Nephron (organoid): ENCODE measurements around the gene GJE1.

Source experiments
- H3K27ac Mint-ChIP-seq, 3 experiments: 2 replicates each; pipeline ENCODE4 v1.8.0; 2020; ENCODE audit warnings: mixed read lengths in 3 of 3, mild to moderate bottlenecking in 2 of 3, moderate library complexity in 1 of 3
- H3K27me3 Mint-ChIP-seq: 2 replicates; pipeline ENCODE4 v1.8.0; 2021; ENCODE audit warnings: low read depth, mild to moderate bottlenecking, moderate library complexity, mixed read lengths
- H3K36me3 Mint-ChIP-seq: 2 replicates; pipeline ENCODE4 v1.8.0; 2020; ENCODE audit warnings: low read depth, mixed read lengths
- H3K4me1 Mint-ChIP-seq: 2 replicates; pipeline ENCODE4 v1.8.0; 2020; ENCODE audit warnings: mixed read lengths
- H3K4me3 Mint-ChIP-seq, 3 experiments: 2 replicates each; pipeline ENCODE4 v1.8.0; 2020; ENCODE audit warnings: mild to moderate bottlenecking in 3 of 3, mixed read lengths in 3 of 3, moderate library complexity in 2 of 3
- H3K9me3 Mint-ChIP-seq: 2 replicates; pipeline ENCODE4 v1.8.0; 2020; ENCODE audit warnings: mixed read lengths
- TF ChIP-seq, protein P1 (sequence below), 3 experiments: fragments of 200-600 bp; sonication (generic); IDR thresholded peaks; one replicate each; pipeline ENCODE4 v1.5.0; 2021; ENCODE audit warnings: antibody characterized with exemption in 3 of 3; ENCODE audit not compliant: unreplicated experiment in 3 of 3

The GJE1 gene

DNA sequence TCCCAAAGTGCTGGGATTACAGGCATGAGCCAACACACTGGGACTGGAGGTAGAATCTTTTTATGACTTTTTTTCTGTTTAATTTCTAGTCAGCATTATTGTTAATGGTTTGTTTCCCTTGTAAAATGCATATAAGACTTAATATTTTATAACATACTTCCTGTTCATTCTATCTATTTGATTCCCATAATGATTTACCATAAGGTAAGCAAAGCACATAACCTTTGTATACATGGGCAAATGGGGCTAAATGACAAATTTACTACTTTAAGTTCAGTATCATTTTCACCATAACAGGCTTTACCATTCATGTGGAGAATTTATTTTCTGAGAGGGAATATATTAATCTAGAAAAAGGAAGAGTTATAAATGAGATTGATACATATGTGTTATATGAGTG, 38.6 kb downstream of the GJE1 start:
- Mint-ChIP-seq H3K4me1 (no peaks in the 10 kb centered on the region), H3K27me3 (no peaks in the 10 kb centered on the region), H3K9me3 (no peaks in the 10 kb centered on the region), H3K36me3 (peaks cover 59% of the 10 kb centered on the region), H3K27ac (no peak overlapping the region), H3K4me3 (no peak overlapping the region)
- TF ChIP-seq, protein P1, sequence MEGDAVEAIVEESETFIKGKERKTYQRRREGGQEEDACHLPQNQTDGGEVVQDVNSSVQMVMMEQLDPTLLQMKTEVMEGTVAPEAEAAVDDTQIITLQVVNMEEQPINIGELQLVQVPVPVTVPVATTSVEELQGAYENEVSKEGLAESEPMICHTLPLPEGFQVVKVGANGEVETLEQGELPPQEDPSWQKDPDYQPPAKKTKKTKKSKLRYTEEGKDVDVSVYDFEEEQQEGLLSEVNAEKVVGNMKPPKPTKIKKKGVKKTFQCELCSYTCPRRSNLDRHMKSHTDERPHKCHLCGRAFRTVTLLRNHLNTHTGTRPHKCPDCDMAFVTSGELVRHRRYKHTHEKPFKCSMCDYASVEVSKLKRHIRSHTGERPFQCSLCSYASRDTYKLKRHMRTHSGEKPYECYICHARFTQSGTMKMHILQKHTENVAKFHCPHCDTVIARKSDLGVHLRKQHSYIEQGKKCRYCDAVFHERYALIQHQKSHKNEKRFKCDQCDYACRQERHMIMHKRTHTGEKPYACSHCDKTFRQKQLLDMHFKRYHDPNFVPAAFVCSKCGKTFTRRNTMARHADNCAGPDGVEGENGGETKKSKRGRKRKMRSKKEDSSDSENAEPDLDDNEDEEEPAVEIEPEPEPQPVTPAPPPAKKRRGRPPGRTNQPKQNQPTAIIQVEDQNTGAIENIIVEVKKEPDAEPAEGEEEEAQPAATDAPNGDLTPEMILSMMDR (IDR thresholded peaks at IDR 0.05; ENCODE audit: unreplicated experiment in 3 of 3), result no peak

DNA sequence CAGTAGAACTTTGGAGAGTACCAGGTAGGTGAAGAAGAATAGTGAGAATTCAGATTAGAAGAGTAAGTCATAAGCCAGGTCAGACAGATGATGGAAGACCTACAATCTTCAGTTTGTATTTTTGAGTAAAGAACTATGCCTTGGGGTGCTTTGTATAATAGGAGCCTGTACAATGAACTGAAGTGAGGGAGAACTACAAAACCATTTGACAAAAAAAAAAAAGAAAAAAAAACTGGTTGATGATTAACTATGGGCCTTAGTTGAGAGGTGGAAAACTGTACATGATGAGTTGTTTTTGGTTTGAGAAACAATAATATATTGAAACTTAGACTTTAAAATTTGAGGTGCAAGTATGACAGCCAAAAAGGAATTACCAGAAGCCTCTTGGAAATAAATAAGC, 40.0 kb downstream of the GJE1 start:
- no peaks in the 10 kb centered on the region for H3K27me3 Mint-ChIP-seq
- no peaks in the 10 kb centered on the region for H3K4me1 Mint-ChIP-seq
- no peak overlapping the region for H3K4me3 Mint-ChIP-seq
- H3K27ac Mint-ChIP-seq, result no peak overlapping the region
- H3K36me3 Mint-ChIP-seq, result peaks cover 66% of the 10 kb centered on the region
- peaks cover 5% of the 10 kb centered on the region for H3K9me3 Mint-ChIP-seq
- TF ChIP-seq, protein P1 (IDR thresholded peaks at IDR 0.05; ENCODE audit: unreplicated experiment in 3 of 3), result no peak

DNA sequence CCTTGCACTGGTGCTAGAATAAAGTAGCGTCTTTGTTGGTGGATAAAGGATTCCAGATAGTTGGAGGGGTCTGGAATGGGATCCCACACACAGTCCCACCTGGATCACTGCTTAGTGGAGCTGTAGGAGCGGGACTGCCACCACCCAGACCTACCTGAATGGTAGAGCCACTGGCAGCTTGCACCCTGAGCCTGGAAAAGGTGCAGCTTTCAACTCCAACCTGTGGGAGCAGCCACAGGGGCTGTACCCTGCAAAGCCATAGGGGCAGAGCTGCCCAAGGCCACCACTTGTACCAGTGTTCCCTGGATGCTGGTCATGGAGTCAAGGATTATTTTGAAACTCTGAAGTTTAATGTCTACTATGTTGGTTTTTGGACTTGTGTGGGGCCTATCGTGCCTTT, 41.3 kb downstream of the GJE1 start:
- H3K9me3 Mint-ChIP-seq, result peaks cover 11% of the 10 kb centered on the region
- TF ChIP-seq, protein P1 (IDR thresholded peaks at IDR 0.05; ENCODE audit: unreplicated experiment in 3 of 3), result no peak
- no peak overlapping the region for H3K27ac Mint-ChIP-seq
- H3K4me1 Mint-ChIP-seq, result no peaks in the 10 kb centered on the region
- H3K4me3 Mint-ChIP-seq, result no peak overlapping the region
- H3K36me3 Mint-ChIP-seq, result peaks cover 72% of the 10 kb centered on the region
- no peaks in the 10 kb centered on the region for H3K27me3 Mint-ChIP-seq

DNA sequence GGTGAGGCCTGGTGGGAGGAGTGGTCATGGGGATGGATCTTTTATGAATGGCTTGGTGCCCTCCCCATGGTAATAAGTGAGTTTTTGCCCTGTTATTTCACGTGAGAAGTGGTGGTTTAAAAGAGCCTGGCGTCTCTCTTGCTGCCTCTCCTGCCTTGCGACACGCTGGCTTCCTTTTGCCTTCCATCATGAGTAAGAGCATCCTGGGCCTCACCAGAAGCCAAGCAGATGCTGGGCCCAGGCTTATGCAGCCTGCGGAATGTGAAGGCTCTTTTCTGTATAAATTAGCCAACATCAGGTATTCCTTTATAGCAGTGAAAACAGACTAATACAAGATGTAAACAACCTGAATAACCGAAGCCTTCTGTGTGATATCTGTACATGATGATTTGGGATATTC, 42.0 kb downstream of the GJE1 start:
- Mint-ChIP-seq H3K4me3 (no peak overlapping the region), H3K36me3 (peaks cover 79% of the 10 kb centered on the region), H3K9me3 (peaks cover 11% of the 10 kb centered on the region), H3K27me3 (no peaks in the 10 kb centered on the region), H3K4me1 (no peaks in the 10 kb centered on the region), H3K27ac (no peak overlapping the region)
- TF ChIP-seq, protein P1 (IDR thresholded peaks at IDR 0.05; ENCODE audit: unreplicated experiment in 3 of 3), result no peak

DNA sequence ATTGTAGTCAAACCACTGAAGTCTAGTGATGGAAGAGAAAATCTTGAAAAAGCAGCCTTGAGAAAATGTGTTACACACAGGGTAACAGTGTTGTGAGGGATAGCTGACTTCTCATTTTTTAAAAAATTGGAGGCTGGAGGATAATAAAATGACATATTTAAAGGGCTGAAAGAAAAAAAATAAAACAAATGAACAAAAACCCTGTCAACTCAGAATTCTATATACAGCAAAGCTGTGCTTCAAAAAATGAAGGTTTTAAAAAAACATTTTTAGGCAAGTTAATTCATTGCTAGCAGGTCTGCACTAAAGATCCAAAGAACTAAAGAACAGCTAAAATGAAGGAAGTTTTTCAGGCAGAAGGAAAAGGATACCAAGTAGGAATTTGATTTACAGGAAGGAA, 45.4 kb downstream of the GJE1 start:
- Mint-ChIP-seq H3K4me1 (no peaks in the 10 kb centered on the region), H3K27ac (no peak overlapping the region), H3K36me3 (peaks cover 64% of the 10 kb centered on the region), H3K4me3 (no peak overlapping the region), H3K9me3 (peaks cover 11% of the 10 kb centered on the region), H3K27me3 (no peaks in the 10 kb centered on the region)
- TF ChIP-seq, protein P1 (IDR thresholded peaks at IDR 0.05; ENCODE audit: unreplicated experiment in 3 of 3), result no peak

DNA sequence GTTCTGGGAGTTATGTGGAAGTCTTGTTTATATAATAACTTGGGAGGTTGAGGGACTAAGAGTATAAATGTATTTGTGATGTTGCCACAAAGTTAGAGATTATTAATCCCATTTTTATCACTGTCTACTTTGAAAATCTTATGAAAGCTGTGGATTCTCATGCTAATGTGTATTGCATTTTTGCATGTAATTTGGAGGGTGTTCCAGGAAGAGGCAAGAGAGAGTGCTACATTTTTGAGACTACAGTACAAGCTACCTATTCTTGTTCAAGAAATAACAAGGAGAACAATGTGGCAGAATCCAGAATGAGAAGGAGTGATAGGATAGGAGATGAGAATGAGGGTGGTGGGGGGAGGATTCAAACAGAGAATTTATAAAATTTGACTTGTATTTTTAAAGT, 49.3 kb downstream of the GJE1 start:
- Mint-ChIP-seq H3K4me3 (no peak overlapping the region), H3K27me3 (no peaks in the 10 kb centered on the region), H3K27ac (no peak overlapping the region), H3K36me3 (peaks cover 33% of the 10 kb centered on the region), H3K9me3 (peaks cover 11% of the 10 kb centered on the region), H3K4me1 (peaks cover 12% of the 10 kb centered on the region)
- TF ChIP-seq, protein P1 (IDR thresholded peaks at IDR 0.05; ENCODE audit: unreplicated experiment in 3 of 3), result no peak
